Measurements from ENCODE around the gene MMD2. TPM values are rescaled to one million over a fixed set of nuclear protein-coding genes. Genes with fewer than 3 reads are reported as not detected.

MMD2 gene
- polyA plus RNA-seq, 1 donor from 2014 or later = 0.40 TPM

- Histone ChIP-seq H3K9me2 (ENCODE audit: insufficient read depth, low read length) (no peaks in the 10 kb centered on the region), H3K4me2 (ENCODE audit: low read length) (no peak overlapping the region), H3K27me3 (ENCODE audit: insufficient read depth, low read depth, low read length) (no peaks in the 10 kb centered on the region), H3F3A (ENCODE audit: insufficient read depth, low read length, poor library complexity, severe bottlenecking) (no peaks in the 10 kb centered on the region), H3K79me2 (replicated peaks; ENCODE audit: insufficient read depth, low read length) (no peaks in the 10 kb centered on the region), H3K36me3 (ENCODE audit: insufficient read depth, low read length) (no peaks in the 10 kb centered on the region), H3K9ac (ENCODE audit: low read length) (no peak overlapping the region), H3K4me3 (ENCODE audit: low read length) (no peak overlapping the region), H2AFZ (ENCODE audit: low read depth, low read length) (no peak overlapping the region), H3K9me3 (ENCODE audit: low read length) (no peaks in the 10 kb centered on the region), H4K20me1 (ENCODE audit: insufficient read depth) (no peaks in the 10 kb centered on the region), H3K27ac (ENCODE audit: low read length) (no peak overlapping the region)
- TF ChIP-seq MXI1 (conservative IDR thresholded peaks at IDR 0.05; ENCODE audit: poor library complexity, severe bottlenecking) = no peak
- TF ChIP-seq TAF1 (IDR thresholded peaks at IDR 0.05; ENCODE audit: low read depth) = no peak
- TF ChIP-seq REST (IDR thresholded peaks at IDR 0.05; ENCODE audit: borderline replicate concordance) = no peak
- TF ChIP-seq EP300 (conservative IDR thresholded peaks at IDR 0.05; ENCODE audit: poor library complexity, severe bottlenecking) = no peak
- no peak for TF ChIP-seq CTCF (IDR thresholded peaks at IDR 0.05; ENCODE audit: poor library complexity, severe bottlenecking)
- TF ChIP-seq RAD21 (conservative IDR thresholded peaks at IDR 0.05) = no peak
- no peak for TF ChIP-seq POLR2AphosphoS5 (IDR thresholded peaks at IDR 0.05)
- TF ChIP-seq EZH2 (IDR thresholded peaks at IDR 0.05; ENCODE audit: borderline replicate concordance, insufficient read depth, low read length, poor library complexity, severe bottlenecking) = no peak
- no peak for TF ChIP-seq SMC3 (conservative IDR thresholded peaks at IDR 0.05; ENCODE audit: poor library complexity)
Observed at GRCh38 chr7:4873071-4873944, 85.7 kb downstream of the MMD2 start.

- Histone ChIP-seq H3K4me2 (ENCODE audit: low read length) (no peak overlapping the region), H3K9ac (ENCODE audit: low read length) (no peak overlapping the region), H2AFZ (ENCODE audit: low read depth, low read length) (no peak overlapping the region), H3K9me3 (ENCODE audit: low read length) (no peaks in the 10 kb centered on the region), H3K36me3 (ENCODE audit: insufficient read depth, low read length) (no peaks in the 10 kb centered on the region), H3K27ac (ENCODE audit: low read length) (no peak overlapping the region), H3K27me3 (ENCODE audit: insufficient read depth, low read depth, low read length) (no peaks in the 10 kb centered on the region), H3K9me2 (ENCODE audit: insufficient read depth, low read length) (no peaks in the 10 kb centered on the region), H3K4me3 (ENCODE audit: low read length) (no peak overlapping the region), H3F3A (ENCODE audit: insufficient read depth, low read length, poor library complexity, severe bottlenecking) (no peaks in the 10 kb centered on the region), H3K79me2 (replicated peaks; ENCODE audit: insufficient read depth, low read length) (no peaks in the 10 kb centered on the region), H4K20me1 (ENCODE audit: insufficient read depth) (no peaks in the 10 kb centered on the region)
- TF ChIP-seq EZH2 (IDR thresholded peaks at IDR 0.05; ENCODE audit: borderline replicate concordance, insufficient read depth, low read length, poor library complexity, severe bottlenecking) = no peak
- no peak for TF ChIP-seq RAD21 (conservative IDR thresholded peaks at IDR 0.05)
- TF ChIP-seq POLR2AphosphoS5 (IDR thresholded peaks at IDR 0.05) = no peak
- no peak for TF ChIP-seq TAF1 (IDR thresholded peaks at IDR 0.05; ENCODE audit: low read depth)
- no peak for TF ChIP-seq EP300 (conservative IDR thresholded peaks at IDR 0.05; ENCODE audit: poor library complexity, severe bottlenecking)
- no peak for TF ChIP-seq REST (IDR thresholded peaks at IDR 0.05; ENCODE audit: borderline replicate concordance)
- TF ChIP-seq SMC3 (conservative IDR thresholded peaks at IDR 0.05; ENCODE audit: poor library complexity) = no peak
- TF ChIP-seq CTCF (IDR thresholded peaks at IDR 0.05; ENCODE audit: poor library complexity, severe bottlenecking) = no peak
- no peak for TF ChIP-seq MXI1 (conservative IDR thresholded peaks at IDR 0.05; ENCODE audit: poor library complexity, severe bottlenecking)
Observed at GRCh38 chr7:4871930-4872675, 86.9 kb downstream of the MMD2 start.

All from neural cell (in vitro differentiated cells).